Measurements from ENCODE around the gene MCF2L2.

Gene MCF2L2

DNA sequence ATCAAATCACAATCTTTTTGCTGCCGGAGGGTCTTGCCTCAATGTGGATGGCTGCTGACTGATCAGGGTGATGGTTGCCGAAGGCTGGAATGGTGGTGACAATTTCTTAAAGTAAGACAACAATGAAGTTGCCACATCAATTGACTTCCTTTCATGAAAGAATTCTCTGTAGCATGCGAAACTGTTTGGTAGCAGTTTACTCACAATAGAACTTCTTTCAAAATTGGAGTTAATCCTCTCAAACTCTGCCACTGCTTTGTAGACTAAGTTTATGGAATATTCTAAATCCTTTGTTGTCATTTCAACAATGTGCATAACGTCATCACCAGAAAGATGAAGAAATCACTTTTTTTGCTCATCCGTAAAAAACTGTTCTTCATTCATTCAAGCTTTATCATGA lies 109.5 kb downstream of the MCF2L2 start:
- DNase-seq: no peak

DNA sequence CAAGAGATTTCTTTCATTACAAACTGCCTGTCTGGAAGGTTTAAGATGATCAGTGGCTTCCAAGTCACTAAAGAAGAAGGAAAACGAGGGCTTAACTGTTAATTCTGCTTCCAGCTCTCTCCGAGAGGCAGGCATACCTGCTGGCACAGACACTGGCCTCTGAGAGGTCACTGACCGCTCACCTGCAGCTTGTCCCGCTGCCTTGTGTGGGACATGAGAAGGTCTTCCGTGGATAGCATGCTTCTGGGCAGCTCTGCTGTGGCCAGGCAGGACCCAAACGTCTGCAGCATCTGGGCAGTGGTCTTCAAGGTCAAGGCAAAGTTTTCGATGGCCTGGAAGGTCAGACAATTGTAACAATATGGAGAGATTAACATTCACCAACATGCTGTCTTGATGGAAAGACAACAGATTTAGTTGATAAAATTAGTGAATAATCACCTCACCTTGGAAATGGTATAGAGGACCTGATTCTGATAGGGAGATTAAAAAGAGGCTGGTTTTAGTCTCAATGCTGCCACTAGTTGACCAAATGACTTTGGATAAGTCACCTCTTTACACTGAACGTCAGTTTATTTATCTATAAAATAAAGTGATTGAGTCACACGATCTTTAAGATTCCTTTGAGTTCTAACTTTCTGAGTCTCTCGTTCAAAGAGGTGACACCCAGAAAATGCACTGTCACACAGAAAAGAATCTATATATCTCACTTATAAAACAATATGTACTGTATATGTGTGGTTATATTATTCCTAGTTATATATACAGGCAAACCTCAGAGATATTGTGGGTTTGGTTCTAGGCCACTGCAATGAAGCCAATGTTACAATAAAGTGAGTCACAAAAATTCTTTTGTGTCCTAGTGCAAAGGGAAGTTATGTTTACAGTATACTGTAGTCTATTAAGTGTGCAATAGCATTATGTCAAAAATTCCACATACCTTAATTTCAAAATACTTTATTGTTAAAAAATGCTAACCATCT lies 110.2 kb downstream of the MCF2L2 start:
- no peak for DNase-seq

DNA sequence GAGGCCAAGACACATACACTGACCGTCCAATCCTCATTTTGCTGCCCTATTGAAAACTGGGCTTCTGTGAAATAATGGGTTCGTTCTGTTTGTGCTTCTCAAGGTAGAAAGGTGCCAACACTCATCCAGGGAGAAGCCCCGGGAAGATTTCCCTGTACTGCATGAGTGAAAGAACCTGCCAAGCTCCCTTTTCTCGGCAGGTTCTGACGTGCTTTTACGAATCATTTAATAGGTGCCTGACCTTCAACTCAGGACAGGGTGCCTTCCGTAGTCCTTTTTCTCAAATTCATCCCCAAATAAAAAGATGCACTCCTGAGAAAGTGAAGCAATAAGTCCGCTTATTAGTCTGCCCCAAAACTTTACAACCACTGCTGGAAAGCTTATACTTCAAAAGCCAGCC lies 111.1 kb downstream of the MCF2L2 start:
- no peak for DNase-seq

DNA sequence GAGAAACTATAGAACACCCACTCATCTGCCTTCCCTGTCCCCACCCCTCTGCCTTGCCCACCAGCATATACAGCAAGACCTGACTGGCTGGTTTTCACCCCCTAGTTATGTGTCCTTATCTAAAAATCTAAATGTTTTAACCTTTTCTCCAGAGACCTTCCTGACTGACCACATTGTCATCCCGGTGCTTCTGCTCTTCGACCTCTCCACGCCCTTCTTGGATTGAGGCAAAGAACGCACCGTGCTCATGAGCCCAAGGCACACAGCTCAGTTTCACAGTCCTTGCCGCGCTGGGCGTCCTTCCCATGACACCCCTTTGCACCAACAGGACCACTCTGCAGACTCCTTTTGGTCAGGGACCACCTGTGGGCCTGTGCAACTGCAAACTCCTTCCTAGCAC lies 112.7 kb downstream of the MCF2L2 start:
- no peak for DNase-seq

DNA sequence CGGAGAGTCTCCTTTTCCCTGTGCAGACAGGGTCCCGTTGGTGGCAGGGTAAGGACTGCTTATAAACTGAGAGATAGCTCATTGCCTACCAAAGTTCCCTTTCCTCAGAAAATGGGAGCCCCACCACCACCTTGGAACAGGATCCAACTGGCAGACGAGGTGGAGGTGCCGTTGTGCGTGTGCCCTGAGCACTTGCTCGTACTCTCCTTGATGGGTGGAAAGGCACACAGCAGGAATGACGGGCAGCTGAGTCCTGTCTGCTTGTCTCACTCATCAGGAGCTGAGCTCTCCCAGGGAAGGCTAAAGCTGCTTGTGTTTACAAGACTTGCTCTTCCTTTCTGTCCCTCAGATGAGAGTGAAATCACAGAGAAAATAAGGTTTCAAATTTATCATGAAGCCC lies 114.7 kb downstream of the MCF2L2 start:
- no peak for DNase-seq

DNA sequence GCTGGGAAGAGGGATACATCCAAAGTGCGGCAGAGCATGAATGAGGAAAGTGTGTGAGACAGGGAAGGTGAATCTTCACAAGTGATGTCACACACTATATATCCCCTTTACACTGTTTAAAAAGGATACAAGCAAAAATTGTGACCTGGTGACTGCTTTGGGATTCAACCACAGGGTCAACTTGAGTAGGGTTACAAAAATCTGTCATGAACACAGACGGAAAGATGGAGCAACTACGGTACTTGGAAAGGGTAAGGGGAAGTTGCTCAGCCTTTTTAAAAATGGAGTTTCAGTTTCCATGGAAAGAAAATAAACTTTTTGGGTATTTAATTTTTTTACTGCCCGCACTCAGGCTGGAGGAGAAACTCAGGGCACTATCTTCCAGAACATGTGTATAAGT lies 115.1 kb downstream of the MCF2L2 start:
- no peak for DNase-seq

DNA sequence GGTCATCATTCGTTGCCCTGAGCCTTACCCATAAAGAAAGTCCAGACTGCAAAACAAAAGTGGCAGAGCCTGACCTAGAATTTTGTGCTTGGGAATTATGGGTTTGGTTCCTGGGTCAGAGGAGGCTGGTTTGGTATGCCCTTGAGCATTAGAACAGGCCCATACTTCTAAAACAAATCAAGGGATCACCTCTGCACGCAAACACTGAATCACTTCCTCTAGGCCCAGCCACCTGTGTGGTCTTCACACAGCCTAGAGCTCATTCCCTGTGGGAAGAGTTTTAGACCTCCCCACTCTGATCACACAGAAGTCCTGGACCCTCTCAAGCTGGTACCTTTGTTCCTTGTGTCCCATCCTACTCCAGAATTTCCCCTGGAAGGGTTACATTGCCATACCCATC lies 116.0 kb downstream of the MCF2L2 start:
- DNase-seq: no peak

DNA sequence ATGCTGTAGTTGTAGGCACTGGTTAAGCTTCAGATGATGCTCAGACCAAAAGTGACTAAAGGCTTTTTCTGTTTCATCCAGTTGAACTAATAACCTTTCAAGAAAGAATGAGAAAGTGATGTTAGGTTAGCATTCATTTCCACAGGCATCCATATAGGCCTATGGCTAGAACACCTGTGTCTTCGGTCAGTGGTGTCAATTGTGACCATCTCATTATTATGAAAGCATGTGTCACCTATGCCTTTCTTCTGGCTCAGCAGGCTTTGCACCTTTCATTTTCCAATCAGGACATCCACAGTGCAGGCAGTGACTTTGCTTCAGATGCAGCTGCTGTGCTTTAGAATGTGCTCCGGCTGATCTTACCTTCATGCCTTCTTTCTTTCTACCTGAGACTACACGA lies 117.5 kb downstream of the MCF2L2 start:
- no peak for DNase-seq

DNA sequence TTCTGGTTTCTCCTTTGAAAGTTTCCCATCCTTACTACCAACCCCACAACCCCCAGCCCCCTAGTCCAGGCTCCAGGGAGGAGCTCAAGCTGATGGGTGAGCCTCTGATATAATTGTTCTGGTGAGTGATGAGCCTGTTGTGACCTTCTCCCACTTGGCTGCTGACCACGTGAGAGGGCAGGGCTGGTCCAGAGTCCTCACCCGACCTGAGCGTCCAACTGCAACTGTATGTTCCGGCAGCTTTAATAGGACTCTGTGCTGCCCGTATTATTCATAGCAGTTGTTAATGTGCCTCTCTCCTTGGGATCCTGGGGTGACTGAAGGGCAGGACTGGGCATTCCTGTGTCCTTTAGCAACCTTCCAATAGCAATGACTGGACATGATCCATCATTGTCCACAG lies 119.1 kb downstream of the MCF2L2 start:
- DNase-seq: no peak

DNA sequence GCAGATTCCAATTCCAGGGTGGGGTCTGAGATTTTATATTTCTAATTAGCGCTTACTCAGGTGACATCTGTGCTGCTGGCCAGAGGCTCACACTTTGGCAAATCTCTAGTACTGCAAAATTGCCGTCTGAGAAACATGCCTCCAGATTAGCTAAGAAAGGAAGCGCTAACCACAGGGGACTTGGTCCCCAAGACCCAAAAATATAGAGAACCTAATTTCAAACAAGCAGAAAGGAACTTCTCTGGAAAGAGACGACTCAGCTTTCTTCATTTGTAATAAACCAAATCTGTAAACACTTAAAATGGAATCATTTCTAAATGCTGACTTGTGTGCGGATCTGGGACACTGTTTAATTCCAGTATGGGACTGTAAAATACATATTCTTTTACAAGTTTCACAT lies 119.7 kb downstream of the MCF2L2 start:
- DNase-seq: no peak

DNA sequence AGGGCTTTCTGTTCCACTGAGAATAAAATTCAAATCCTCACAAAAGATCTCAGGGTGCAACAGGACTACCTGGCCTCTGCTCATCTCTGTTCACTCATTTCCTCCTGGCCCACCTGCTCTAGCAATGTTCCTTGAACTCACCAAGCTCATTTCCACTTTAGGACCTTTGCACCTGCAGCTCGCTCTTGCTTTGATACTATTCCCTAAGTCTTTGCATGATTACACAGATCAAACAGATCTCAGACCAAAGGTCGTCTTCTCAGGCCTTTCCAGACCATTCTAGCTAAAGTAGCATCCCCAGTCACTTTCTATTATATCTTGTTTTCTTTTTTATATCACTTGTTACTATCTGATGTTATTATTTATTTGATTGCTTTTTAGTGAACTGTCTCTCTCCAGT lies 120.7 kb downstream of the MCF2L2 start:
- DNase-seq: no peak

DNA sequence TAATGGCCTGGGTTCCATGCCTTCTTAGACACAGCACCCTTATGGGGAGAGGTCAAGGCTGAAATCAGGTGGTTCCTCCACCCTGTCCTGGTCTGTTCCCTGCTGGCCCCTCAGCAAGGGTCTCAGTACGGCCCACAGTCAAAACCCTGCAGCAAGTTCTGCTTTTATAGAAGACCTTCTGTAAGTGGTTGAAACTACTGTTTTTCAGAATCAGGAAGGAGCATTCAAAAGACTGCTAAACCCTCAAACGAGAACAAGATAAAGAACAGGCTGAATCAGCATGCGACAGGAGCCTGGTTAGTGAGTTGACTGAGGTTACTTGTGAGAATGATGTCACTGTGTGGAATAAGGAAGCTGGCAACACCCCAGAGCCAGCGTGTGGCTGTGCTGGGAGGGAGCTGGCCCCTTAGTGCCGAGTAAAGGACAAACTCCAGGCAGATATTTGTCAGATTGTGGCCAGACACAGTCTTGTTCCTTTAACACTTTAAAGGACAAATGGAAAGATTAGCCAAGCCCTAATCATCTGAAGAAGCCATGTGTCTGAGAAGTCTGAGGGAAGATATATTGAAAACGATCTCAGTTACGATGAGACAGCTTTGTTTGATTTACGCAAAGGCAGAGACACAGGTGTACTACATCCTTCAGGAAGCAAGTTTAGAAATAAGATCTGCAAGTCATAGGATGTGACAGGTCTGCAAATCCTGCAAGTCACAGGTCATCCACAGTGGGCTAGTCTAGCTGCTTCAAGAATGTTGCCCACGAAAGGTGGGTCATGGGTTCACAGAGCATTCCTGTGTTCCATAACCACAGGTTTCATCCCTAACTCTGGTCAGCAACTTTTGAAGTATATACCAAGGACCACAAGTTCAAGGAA lies 121.4 kb downstream of the MCF2L2 start:
- DNase-seq: peak; percentile 12 to 44

DNA sequence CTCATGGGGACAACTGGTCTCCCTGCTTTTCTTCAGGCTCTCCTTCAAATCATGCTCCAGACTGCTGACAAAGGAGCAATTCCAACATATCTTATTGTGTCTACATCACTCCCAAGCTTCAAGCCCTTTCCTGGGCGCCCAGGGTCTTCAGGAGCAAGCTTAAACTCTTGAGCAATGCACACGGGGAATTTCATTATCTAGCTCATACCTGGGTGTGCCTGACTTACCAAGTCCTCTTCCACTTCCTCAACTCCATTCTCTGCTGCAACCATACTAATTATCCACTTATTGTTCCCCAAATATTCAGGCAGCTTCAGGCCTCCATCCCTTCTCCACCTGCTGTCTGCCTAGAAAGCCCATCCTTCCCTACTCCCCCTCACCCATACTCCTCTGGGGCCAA lies 124.7 kb downstream of the MCF2L2 start:
- no peak for DNase-seq

DNA sequence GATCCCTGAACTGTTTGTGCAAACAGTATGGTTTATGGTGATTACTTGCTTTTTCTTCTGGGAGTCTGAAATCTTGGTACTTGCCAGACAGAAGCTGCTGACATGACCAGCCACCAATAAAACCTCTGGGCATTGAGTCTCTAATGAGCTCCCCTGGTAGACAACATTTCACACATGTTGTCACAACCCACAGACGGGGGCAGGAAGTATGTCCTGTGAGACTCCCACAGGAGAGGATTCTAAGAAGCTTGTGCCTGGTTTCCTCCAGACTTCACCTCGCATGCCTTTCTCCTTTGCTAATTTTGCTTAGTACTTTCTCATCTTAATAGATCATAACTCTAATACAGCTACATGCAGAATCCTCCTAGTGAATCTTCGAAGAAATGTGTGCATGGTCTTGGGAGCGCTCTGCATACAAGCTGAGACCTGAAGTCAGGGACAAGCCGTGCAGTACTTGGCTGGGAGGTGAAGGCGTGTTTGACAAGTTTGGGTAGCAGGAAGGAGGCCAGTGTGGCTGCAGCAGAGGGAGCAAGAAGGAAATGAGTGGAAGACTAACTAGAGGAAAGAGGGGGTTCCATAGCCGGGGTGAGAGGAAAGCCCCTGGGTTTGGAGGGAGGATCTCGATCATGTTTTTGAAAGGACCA lies 126.4 kb downstream of the MCF2L2 start:
- no peak for DNase-seq

DNA sequence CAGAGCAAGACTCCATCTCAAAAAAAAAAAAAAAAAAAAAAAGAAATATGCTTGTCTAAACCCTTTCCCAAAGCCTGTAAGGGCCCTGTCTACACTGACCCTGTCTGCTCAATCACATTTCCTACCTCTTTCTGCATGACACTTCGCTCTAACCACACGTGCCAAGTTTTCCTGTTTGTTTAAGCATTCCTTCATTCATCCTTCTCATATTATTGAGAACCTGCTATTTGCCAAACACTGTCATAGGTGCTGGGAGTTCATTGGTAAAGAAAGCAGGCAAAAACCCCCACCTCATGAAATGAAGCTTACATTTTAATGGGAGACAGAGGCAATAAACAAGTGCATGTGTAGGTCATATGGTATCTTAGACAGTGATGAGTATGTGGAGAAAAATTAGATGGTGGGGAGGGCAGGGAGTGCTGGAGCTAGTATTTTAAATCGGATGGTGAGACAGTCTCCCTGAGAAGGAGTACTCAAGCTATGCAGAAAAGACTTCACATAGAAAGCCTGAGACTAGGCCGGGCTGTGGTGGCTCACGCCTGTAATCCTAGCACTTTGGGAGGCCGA lies 127.3 kb downstream of the MCF2L2 start:
- DNase-seq: no peak

DNA sequence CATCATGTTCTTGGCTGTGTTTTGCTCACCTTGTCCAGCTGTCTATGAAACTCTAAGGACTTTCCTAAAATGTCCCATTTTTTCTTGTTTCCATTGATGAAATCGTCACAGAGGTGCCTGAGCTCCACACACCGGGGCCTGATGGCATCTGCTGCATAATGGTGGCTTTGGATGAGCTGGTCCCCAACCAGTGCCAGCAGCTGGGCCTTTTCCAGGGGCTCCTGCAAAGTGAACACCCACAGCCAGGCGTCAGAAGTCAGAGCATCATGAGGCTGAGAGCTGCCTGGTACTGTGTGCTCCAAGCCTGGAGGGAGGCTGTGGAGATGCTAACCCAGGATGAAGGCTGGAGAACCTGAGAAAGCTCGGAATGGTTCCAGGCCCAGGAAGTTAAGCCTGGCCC lies 128.4 kb downstream of the MCF2L2 start:
- DNase-seq: no peak

DNA sequence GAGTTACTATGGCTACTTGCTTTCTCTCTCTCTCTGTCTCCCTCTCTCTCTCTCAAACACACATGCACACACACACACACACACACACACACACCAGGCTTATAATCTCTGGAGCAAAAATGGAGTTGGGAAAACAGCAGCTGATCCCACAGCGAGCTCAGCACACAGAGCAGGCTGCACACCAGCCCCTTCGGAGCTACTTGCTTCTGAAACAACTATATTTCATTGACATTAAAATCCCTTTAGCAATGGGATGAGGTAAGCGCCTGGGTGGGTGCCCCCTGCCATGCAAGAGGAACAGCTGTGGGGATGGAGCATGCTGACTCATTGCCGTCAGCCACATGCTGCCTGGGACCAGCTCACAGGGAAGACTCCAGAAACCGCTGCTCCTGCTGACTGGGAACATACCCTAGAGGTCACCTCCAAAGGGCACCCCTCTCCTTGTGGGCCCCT lies 129.7 kb downstream of the MCF2L2 start:
- no peak for DNase-seq

DNA sequence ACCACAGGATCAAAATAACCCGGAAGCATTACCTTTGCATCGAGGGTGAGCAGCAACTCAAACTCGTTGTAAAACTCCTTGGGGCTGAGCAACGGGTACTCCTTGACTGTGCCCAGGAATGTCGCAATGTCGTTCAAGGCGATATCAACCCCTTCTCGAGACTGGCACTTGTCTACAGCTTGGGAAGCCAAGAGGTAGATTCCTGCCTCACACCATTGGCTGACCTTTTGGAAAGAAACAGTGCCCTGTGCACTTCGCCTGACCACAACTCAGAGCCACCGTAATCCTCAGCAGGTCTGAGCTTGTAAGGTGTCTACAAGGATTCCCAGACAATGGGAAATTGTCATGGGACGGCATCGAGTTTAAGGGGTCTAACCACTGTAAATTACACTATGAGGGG lies 131.5 kb downstream of the MCF2L2 start:
- no peak for DNase-seq

DNA sequence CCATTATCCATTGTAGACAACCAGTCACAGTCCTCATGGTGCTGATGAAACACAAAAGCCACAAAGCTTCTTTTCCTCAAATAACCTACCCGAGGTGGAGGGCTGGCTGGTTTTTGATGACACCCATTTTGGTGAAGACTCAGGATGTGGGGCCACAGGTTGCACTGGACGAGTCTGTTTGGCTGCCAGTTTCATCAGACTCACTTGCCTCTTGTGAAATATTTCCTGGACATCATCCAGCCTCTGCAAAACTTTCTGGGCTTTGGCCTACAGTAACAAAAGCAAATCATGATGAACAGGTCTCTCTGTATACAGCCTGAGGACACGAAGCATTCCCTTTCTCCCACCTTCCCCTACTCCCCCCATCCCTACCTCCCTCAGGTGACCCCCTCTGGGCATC lies 133.2 kb downstream of the MCF2L2 start:
- DNase-seq: no peak

DNA sequence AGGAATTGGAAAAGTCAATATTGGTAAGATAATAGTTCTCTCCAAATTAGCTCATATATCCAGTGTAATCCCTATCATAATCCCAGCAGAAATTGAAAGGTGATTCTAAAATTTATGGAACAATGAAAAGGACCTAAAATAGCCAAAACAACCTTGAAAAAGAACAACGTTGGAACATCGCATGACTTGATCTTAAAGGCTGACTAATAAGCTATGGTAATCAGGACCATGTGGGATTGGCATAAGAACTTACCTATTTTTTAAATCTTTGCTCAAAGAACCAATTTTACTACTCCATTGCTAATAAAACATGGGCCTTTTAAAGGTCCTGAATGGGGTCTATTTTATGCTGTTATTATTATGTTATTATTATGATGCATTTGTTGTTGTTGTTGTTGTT lies 134.5 kb downstream of the MCF2L2 start:
- no peak for DNase-seq

DNA sequence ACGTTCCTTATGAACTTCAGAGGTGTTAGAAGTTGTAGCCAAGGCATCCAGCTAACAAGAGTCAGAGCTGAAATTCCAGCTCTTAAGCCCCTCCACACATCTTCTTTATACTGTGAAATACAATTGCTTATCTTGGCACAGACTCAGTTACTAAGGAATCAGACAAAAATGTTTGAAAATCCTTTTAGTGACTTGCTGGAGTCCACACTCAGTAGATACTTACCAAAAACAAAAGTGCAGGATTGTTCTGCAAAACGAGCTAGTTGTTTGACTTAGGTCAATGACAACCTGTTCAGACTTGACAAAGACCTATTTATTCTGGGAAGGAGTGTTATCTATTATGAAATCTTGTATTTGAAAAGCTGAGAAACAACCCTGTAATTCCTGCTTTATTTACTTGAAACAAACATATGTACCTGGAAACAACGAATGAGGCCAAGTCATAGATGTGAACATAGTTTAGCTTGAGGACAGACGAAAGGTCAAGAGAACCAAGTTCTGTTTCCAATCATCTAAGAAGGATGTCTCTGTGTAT lies 136.9 kb downstream of the MCF2L2 start:
- DNase-seq: no peak

DNA sequence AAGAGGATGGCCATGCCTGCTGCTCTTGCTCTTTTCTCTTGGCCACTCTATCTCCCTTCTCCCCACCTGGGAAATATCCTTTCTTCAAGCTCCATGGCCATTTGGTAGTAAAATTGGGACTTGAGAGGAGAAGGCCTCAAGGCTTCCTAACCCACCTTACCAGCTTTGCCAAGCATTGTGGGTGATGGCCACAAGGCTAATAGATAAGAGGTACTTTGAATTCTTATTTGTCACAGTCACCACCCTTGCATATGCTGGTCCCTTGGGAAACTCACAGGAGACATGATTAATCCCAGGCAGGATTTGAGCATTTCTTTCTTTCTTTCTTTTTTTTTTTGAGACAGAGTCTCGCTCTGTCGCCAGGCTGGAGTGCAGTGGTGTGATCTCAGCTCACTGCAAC lies 138.2 kb downstream of the MCF2L2 start:
- DNase-seq: no peak

DNA sequence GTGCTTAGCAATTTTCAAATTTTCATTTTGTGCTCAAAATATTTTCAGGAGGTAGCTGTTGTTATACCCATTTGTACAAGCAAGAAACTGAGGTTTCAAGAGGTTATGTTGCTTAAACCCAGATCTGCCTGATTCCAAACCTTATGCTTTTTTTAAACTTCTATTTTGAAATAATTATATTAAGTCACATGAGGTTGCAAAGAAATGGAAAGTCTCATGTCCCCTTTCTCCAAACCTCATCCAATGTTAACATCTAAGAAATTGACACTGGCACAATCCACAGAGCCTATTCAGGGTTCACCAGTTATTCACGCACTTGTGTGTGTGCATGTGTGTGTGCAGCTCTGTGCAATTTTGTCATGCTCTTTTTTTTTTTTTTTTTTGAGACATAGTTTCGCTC lies 140.3 kb downstream of the MCF2L2 start:
- no peak for DNase-seq
